HUES64 (cell line): ENCODE measurements around the gene NSUN7.

Experiments used
- H3K27ac ChIP-seq: 2 replicates; pipeline ENCODE4 v1.7.0; 2013; ENCODE audit warnings: low read depth, low read length, inconsistent platforms
- H3K27me3 ChIP-seq: 2 replicates; pipeline ENCODE4 v1.6.1; 2013; ENCODE audit warnings: mild to moderate bottlenecking, low read length; ENCODE audit not compliant: insufficient read depth
- H3K36me3 ChIP-seq: 2 replicates; pipeline ENCODE4 v1.6.1; 2013; ENCODE audit warnings: mild to moderate bottlenecking, low read length; ENCODE audit not compliant: insufficient read depth
- H3K4me1 ChIP-seq: 2 replicates; pipeline ENCODE4 v1.6.1; 2013; ENCODE audit warnings: mild to moderate bottlenecking, low read length, moderate library complexity; ENCODE audit not compliant: insufficient read depth
- H3K4me3 ChIP-seq: 2 replicates; pipeline ENCODE4 v1.5.1; 2013; ENCODE audit warnings: mild to moderate bottlenecking, low read length, moderate library complexity
- H3K9ac ChIP-seq: 2 replicates; pipeline ENCODE4 v1.6.1; 2013; ENCODE audit warnings: mild to moderate bottlenecking, low read depth, low read length
- H3K9me3 ChIP-seq: 2 replicates; pipeline ENCODE4 v1.6.1; 2013; ENCODE audit warnings: low read depth, low read length; ENCODE audit not compliant: insufficient read depth
- WGBS: fragments of 150-250, 120-280 bp; methylation state at CpG from one replicate; pipeline ENCODE4 v1.1.7; 2013; ENCODE audit warnings: missing lambda C conversion rate; 5-methylcytosine and 5-hydroxymethylcytosine counted together

Gene NSUN7

GRCh38 chr4:40822420-40823166, 72.8 kb downstream of the NSUN7 start:
- H3K36me3 ChIP-seq: peaks cover 82% of the 10 kb centered on the region
- H3K27ac ChIP-seq: no peak overlapping the region
- H3K27me3 ChIP-seq: no peaks in the 10 kb centered on the region
- no peaks in the 10 kb centered on the region for H3K9me3 ChIP-seq
- no peaks in the 10 kb centered on the region for H3K4me1 ChIP-seq
- no peak overlapping the region for H3K4me3 ChIP-seq
- WGBS: 92% methylated on average over 8 of the region's 8 CpGs
- no peak overlapping the region for H3K9ac ChIP-seq

- Histone ChIP-seq H3K27ac (no peak overlapping the region), H3K4me1 (no peaks in the 10 kb centered on the region), H3K4me3 (no peak overlapping the region), H3K27me3 (no peaks in the 10 kb centered on the region), H3K36me3 (peaks cover 90% of the 10 kb centered on the region), H3K9ac (no peak overlapping the region), H3K9me3 (no peaks in the 10 kb centered on the region)
- WGBS: 96% methylated on average over 19 of the region's 19 CpGs
Observed at GRCh38 chr4:40825014-40825838, 75.5 kb downstream of the NSUN7 start.

GRCh38 chr4:40826821-40827220, 77.1 kb downstream of the NSUN7 start:
- WGBS: 98% methylated on average over 5 of the region's 5 CpGs
- no peak overlapping the region for H3K27ac ChIP-seq
- no peak overlapping the region for H3K4me3 ChIP-seq
- H3K9ac ChIP-seq: no peak overlapping the region
- peaks cover 84% of the 10 kb centered on the region for H3K36me3 ChIP-seq
- H3K27me3 ChIP-seq: no peaks in the 10 kb centered on the region
- no peaks in the 10 kb centered on the region for H3K9me3 ChIP-seq
- H3K4me1 ChIP-seq: no peaks in the 10 kb centered on the region

GRCh38 chr4:40827758-40828157, 78.0 kb downstream of the NSUN7 start:
- no peak overlapping the region for H3K4me3 ChIP-seq
- H3K27me3 ChIP-seq: no peaks in the 10 kb centered on the region
- no peaks in the 10 kb centered on the region for H3K4me1 ChIP-seq
- WGBS: 93% methylated on average over 6 of the region's 6 CpGs
- no peaks in the 10 kb centered on the region for H3K9me3 ChIP-seq
- peaks cover 74% of the 10 kb centered on the region for H3K36me3 ChIP-seq
- no peak overlapping the region for H3K9ac ChIP-seq
- no peak overlapping the region for H3K27ac ChIP-seq

- WGBS: 94% methylated on average over 9 of the region's 9 CpGs
- Histone ChIP-seq H3K9ac (no peak overlapping the region), H3K36me3 (peaks cover 65% of the 10 kb centered on the region), H3K27ac (no peak overlapping the region), H3K9me3 (no peaks in the 10 kb centered on the region), H3K27me3 (no peaks in the 10 kb centered on the region), H3K4me3 (no peak overlapping the region), H3K4me1 (no peaks in the 10 kb centered on the region)
Observed at GRCh38 chr4:40828661-40829060, 78.9 kb downstream of the NSUN7 start.

- Histone ChIP-seq H3K9ac (no peak overlapping the region), H3K4me3 (no peak overlapping the region), H3K4me1 (no peaks in the 10 kb centered on the region), H3K27ac (no peak overlapping the region), H3K9me3 (no peaks in the 10 kb centered on the region), H3K27me3 (no peaks in the 10 kb centered on the region), H3K36me3 (peaks cover 65% of the 10 kb centered on the region)
- 94% methylated on average over 4 of the region's 4 CpGs for WGBS
Observed at GRCh38 chr4:40829586-40829985, 79.8 kb downstream of the NSUN7 start.

GRCh38 chr4:40831146-40831907, 81.6 kb downstream of the NSUN7 start:
- H3K4me3 ChIP-seq: no peak overlapping the region
- H3K4me1 ChIP-seq: no peaks in the 10 kb centered on the region
- no peak overlapping the region for H3K27ac ChIP-seq
- H3K9ac ChIP-seq: no peak overlapping the region
- H3K9me3 ChIP-seq: no peaks in the 10 kb centered on the region
- WGBS: 95% methylated on average over 18 of the region's 18 CpGs
- H3K36me3 ChIP-seq: peaks cover 50% of the 10 kb centered on the region
- H3K27me3 ChIP-seq: no peaks in the 10 kb centered on the region

- H3K36me3 ChIP-seq: peaks cover 46% of the 10 kb centered on the region
- WGBS: 92% methylated on average over 11 of the region's 11 CpGs
- no peaks in the 10 kb centered on the region for H3K27me3 ChIP-seq
- H3K9ac ChIP-seq: no peak overlapping the region
- no peaks in the 10 kb centered on the region for H3K4me1 ChIP-seq
- no peaks in the 10 kb centered on the region for H3K9me3 ChIP-seq
- H3K4me3 ChIP-seq: no peak overlapping the region
- H3K27ac ChIP-seq: no peak overlapping the region
Observed at GRCh38 chr4:40832175-40832574, 82.4 kb downstream of the NSUN7 start.

GRCh38 chr4:40833212-40833611, 83.5 kb downstream of the NSUN7 start:
- H3K27me3 ChIP-seq: no peaks in the 10 kb centered on the region
- no peaks in the 10 kb centered on the region for H3K9me3 ChIP-seq
- H3K27ac ChIP-seq: no peak overlapping the region
- H3K36me3 ChIP-seq: peaks cover 41% of the 10 kb centered on the region
- H3K4me3 ChIP-seq: no peak overlapping the region
- H3K4me1 ChIP-seq: no peaks in the 10 kb centered on the region
- WGBS: 98% methylated on average over 11 of the region's 11 CpGs
- no peak overlapping the region for H3K9ac ChIP-seq

GRCh38 chr4:40837094-40837870, 87.5 kb downstream of the NSUN7 start:
- H3K27me3 ChIP-seq: no peaks in the 10 kb centered on the region
- H3K36me3 ChIP-seq: peaks cover 14% of the 10 kb centered on the region
- WGBS: 96% methylated on average over 16 of the region's 16 CpGs
- H3K4me3 ChIP-seq: no peak overlapping the region
- H3K4me1 ChIP-seq: peaks cover 7% of the 10 kb centered on the region
- no peaks in the 10 kb centered on the region for H3K9me3 ChIP-seq
- no peak overlapping the region for H3K27ac ChIP-seq
- no peak overlapping the region for H3K9ac ChIP-seq
